Astrocyte of the cerebellum (primary cell): ENCODE measurements around the gene TTLL9.

Experiments used
- DNase-seq: peaks from one replicate; pipeline ENCODE4 v3.0.0-alpha.2; 2011; ENCODE audit warnings: low read depth
- H3K4me3 ChIP-seq: 2 replicates; pipeline ENCODE4 v1.5.1; 2011; ENCODE audit warnings: mild to moderate bottlenecking, low read depth, low read length, moderate library complexity
- in situ Hi-C: cut with HindIII; loops from 2 replicates; pipeline ENCODE4 v1.10.0; 2017; ENCODE audit warnings: low sequenced_read_pairs
- TF ChIP-seq, protein P1 (sequence below): IDR thresholded peaks from 2 replicates; pipeline ENCODE4 v1.5.1; 2012; ENCODE audit warnings: low read length, low read depth, moderate library complexity, mild to moderate bottlenecking; ENCODE audit errors: missing control alignments

The TTLL9 gene

DNA sequence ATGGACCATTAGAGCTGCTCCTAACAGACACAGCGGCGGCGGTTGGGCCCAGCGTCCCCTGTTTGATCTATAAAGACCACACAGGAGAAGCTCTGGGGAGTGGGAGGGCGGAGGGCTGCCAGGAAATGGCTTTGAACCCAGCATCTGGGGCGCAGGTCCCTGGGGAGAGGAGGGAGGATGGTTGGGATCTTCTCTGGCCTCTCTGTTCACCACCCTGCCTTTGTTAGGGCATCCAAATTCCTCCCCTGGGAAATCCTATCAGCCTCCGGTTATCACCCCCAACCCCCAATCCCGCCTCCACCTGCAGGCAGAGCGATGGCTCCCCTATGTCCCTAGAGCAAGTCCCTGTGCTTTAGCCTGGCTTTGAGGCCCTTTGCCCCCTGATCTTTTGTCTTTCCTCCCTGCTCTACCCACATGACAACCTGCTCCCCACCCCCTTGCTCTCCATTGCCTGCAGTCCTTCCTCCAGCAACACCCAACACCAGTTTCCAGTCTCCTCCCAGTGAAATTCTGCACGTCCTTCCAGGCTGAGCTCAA lies 104.6 kb downstream of the TTLL9 start:
- no peak for DNase-seq

DNA sequence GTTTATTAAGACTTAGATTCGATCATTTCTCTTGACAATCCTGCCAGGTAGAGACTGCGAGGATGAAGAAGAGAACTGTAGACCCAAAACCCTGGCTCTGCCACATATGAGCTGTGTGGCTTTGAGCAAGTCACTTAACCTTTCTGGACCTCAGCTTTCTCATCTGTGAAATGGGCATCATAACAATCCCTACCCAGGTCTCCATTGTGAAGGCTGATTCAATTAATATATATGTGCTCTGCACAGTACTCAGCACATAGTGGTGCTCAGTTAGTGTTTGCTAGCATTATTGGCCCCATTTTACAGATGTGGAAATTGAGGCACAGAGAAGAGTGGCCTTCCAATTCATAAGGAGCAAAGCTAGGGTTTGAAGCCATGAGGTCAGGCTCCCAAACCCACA lies 105.4 kb downstream of the TTLL9 start:
- DNase-seq = no peak
- no peak overlapping the region for H3K4me3 ChIP-seq
- TF ChIP-seq, protein P1, sequence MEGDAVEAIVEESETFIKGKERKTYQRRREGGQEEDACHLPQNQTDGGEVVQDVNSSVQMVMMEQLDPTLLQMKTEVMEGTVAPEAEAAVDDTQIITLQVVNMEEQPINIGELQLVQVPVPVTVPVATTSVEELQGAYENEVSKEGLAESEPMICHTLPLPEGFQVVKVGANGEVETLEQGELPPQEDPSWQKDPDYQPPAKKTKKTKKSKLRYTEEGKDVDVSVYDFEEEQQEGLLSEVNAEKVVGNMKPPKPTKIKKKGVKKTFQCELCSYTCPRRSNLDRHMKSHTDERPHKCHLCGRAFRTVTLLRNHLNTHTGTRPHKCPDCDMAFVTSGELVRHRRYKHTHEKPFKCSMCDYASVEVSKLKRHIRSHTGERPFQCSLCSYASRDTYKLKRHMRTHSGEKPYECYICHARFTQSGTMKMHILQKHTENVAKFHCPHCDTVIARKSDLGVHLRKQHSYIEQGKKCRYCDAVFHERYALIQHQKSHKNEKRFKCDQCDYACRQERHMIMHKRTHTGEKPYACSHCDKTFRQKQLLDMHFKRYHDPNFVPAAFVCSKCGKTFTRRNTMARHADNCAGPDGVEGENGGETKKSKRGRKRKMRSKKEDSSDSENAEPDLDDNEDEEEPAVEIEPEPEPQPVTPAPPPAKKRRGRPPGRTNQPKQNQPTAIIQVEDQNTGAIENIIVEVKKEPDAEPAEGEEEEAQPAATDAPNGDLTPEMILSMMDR = no peak
- in situ Hi-C loops = no loop called here

More for the DNA sequence above, 104.6 kb downstream of the TTLL9 start:
- in situ Hi-C loops = loop anchor here (5.0 kb wide), 1 partner anchor 67 kb away; no protein-coding TSS in a partner anchor
- TF ChIP-seq, protein P1 = no peak
- H3K4me3 ChIP-seq = no peak overlapping the region

DNA sequence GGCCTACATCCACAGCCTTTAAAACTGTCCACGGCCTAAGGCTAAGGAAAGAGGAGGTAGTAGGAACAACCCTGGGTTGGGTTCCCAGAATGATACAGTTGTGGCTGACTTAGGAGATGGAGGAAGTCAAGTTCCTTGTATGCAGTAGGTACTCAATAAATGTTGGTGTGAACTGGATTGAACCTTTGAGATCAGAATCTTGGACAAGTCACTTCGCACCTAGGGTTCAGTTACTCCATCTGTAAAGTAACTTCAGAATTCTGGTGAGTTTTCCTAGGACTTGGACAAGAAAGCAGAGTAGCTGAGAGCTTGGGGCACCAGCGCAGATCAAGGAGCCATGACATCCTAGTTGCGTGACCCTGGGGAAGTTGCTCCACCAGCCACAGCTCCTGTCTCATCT lies 106.6 kb downstream of the TTLL9 start:
- no peak overlapping the region for H3K4me3 ChIP-seq
- TF ChIP-seq, protein P1 = no peak
- DNase-seq = no peak
- in situ Hi-C loops = no loop called here

DNA sequence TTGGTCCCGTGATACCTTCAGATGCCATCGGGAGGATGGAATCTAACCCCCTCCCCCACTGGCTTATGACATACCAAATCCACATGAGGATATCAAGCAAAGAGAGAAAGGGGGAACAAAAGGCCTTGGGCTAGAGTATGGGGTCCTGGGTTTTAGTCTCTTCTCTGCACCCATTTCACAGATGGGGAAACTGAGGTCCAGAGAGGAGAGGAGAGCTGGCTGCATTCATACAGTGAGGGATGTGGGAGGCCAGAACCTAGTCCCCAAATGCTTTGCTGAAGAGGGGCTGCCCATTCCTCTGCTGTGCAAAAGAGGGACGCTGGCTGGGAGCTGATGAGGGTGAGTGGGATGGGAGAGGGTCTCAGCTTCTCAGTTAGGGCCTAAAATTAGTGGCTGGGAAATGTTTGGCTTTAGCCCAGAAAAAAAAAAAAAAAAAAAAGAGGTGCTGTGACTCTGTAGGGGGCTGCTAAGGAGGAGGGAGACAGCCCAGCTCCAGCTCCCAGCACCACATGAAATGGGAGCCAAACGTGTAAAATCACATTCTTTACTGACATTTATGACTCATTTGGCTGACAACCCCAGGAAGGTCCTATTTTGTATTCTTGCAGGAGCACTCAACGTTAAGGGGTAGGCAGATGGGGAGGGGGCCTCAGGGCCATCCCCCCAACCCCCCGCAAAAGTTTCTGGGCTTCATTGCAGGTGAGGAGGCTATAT lies 109.4 kb downstream of the TTLL9 start:
- TF ChIP-seq, protein P1 = no peak
- in situ Hi-C loops = no loop called here
- no peak for DNase-seq
- H3K4me3 ChIP-seq = no peak overlapping the region

DNA sequence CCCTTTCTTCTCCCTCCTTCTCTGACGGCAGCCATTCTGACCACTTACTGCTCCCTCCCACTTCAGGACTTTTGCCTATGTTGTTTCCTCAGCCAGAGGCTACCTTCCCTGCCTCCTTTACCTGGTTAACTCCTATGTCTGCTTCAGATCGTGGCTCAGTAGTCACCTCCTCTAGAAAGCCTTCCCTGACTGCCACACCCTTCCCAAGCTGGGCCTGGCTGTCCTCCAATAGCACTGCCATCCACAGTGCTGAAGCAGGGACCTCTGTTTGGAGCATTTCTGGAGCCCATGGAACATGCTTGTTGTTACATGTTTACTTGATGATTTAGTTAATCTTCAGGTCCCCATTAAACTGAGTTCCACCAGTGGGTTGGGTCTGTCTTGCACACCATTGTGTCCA lies 111.3 kb downstream of the TTLL9 start:
- no peak overlapping the region for H3K4me3 ChIP-seq
- in situ Hi-C loops = no loop called here
- DNase-seq = no peak
- TF ChIP-seq, protein P1 = no peak

DNA sequence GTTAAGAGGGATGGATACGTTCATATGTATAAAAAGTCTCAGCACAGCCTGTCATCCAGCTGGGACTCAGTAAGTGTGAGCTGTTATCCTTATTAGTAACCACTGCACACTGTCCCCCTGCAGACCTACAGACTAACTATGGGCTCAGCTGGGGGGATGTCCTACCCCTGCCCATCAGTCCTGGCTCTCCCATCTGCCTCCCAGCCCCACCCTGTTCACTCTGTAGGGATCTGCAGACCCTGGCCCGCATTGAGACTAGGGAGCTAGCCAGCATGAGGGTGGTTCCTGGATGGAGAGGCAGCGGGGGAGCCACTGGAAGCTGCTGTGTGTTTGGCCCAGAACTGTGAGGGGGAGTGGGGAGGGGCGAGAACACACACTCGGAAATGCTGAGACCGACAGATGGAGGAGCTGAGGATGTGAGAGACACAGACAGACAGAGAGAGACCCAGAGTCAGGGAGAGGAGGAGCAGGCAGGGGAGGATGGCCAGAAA lies 114.6 kb downstream of the TTLL9 start:
- TF ChIP-seq, protein P1 = no peak
- in situ Hi-C loops = no loop called here

More for the DNA sequence above, 114.6 kb downstream of the TTLL9 start:
- H3K4me3 ChIP-seq = no peak overlapping the region
- DNase-seq = no peak
